WTC11 (cell line): ENCODE measurements around the gene NFIA. TPM values are rescaled to one million over a fixed set of nuclear protein-coding genes. Genes with fewer than 3 reads are reported as not detected.
A peak's percentile ranks its signal among the peaks of the same experiment; 100 is the strongest.

ENCODE experiments used
- ATAC-seq: fragments of 200-7000 bp; cut with Tn5 transposase; 2 replicates; pipeline ENCODE4 v1.10.0; 2021; ENCODE audit warnings: mild to moderate bottlenecking, moderate library complexity
- CTCF ChIA-PET: fragments of 300-600 bp; sonication (Branson Sonifier 250); formaldehyde crosslinking; loops from one replicate; lab custom pipeline; 2021; ENCODE audit warnings: antibody characterized with exemption; lab: Charles Lee
- POLR2A ChIA-PET: fragments of 350-600 bp; sonication (Branson Sonifier 250); formaldehyde crosslinking; loops from one replicate; lab custom pipeline; 2021; ENCODE audit warnings: antibody characterized with exemption; lab: Charles Lee
- DNase-seq: peaks from one replicate; pipeline ENCODE4 v3.0.0; 2021; ENCODE audit warnings: low spot score
- H3K27ac Mint-ChIP-seq: 2 replicates; pipeline ENCODE4 v1.8.0; 2021; ENCODE audit warnings: mixed read lengths
- H3K27me3 Mint-ChIP-seq: 2 replicates; pipeline ENCODE4 v1.8.0; 2021; ENCODE audit warnings: low read depth, mild to moderate bottlenecking, moderate library complexity, mixed read lengths
- H3K36me3 Mint-ChIP-seq: 2 replicates; pipeline ENCODE4 v1.8.0; 2021; ENCODE audit warnings: mixed read lengths
- H3K4me1 Mint-ChIP-seq: 2 replicates; pipeline ENCODE4 v1.8.0; 2022; ENCODE audit warnings: mixed read lengths
- H3K4me3 Mint-ChIP-seq: 2 replicates; pipeline ENCODE4 v1.8.0; 2021; ENCODE audit warnings: mild to moderate bottlenecking, moderate library complexity, mixed read lengths
- H3K9me3 Mint-ChIP-seq: 2 replicates; pipeline ENCODE4 v1.8.0; 2021; ENCODE audit warnings: mixed read lengths
- CREB1 ChIP-seq: sonication (generic); formaldehyde crosslinking; IDR thresholded peaks from 2 replicates; pipeline ENCODE4 v1.8.0; 2023; ENCODE audit warnings: mild to moderate bottlenecking, missing genetic modification reagents
- ELF4 ChIP-seq: sonication (generic); formaldehyde crosslinking; IDR thresholded peaks from 2 replicates; pipeline ENCODE4 v1.8.1; 2022; ENCODE audit warnings: low read depth, mild to moderate bottlenecking, moderate library complexity, missing genetic modification reagents
- ETV6 ChIP-seq: sonication (generic); formaldehyde crosslinking; IDR thresholded peaks from 2 replicates; pipeline ENCODE4 v1.8.1; 2022; ENCODE audit warnings: mild to moderate bottlenecking, missing genetic modification reagents
- FOXP1 ChIP-seq: sonication (generic); formaldehyde crosslinking; IDR thresholded peaks from 2 replicates; pipeline ENCODE4 v1.8.0; 2022; ENCODE audit warnings: missing genetic modification reagents, mild to moderate bottlenecking, moderate library complexity, borderline replicate concordance
- GRHL2 ChIP-seq: fragments of 250-450 bp; sonication (Bioruptor Pico); IDR thresholded peaks from 2 replicates; pipeline ENCODE4 v1.8.0; 2022; ENCODE audit warnings: mild to moderate bottlenecking, moderate library complexity; ENCODE audit not compliant: insufficient replicate concordance, severe bottlenecking
- JAZF1 ChIP-seq: fragments of 250-450 bp; sonication (Bioruptor Pico); IDR thresholded peaks from 2 replicates; pipeline ENCODE4 v1.9.0; 2021; ENCODE audit warnings: moderate library complexity, mild to moderate bottlenecking, inconsistent platforms
- JUN ChIP-seq: sonication (generic); formaldehyde crosslinking; IDR thresholded peaks from 2 replicates; pipeline ENCODE4 v1.8.0; 2023; ENCODE audit warnings: mild to moderate bottlenecking, missing genetic modification reagents
- NFATC4 ChIP-seq: fragments of 250-450 bp; sonication (Bioruptor Pico); IDR thresholded peaks from 2 replicates; pipeline ENCODE4 v1.9.0; 2021; ENCODE audit warnings: mild to moderate bottlenecking
- PRRX2 ChIP-seq: fragments of 250-450 bp; sonication (Bioruptor Pico); IDR thresholded peaks from 2 replicates; pipeline ENCODE4 v1.8.0; 2021; ENCODE audit warnings: mild to moderate bottlenecking
- SP1 ChIP-seq: sonication (generic); formaldehyde crosslinking; conservative IDR thresholded peaks from 2 replicates; pipeline ENCODE4 v1.8.1; 2022; ENCODE audit warnings: missing genetic modification reagents
- ZNF232 ChIP-seq: sonication (generic); formaldehyde crosslinking; IDR thresholded peaks from 2 replicates; pipeline ENCODE4 v1.8.0; 2022; ENCODE audit warnings: mild to moderate bottlenecking, missing genetic modification reagents
- ZNF263 ChIP-seq: sonication (generic); formaldehyde crosslinking; IDR thresholded peaks from 2 replicates; pipeline ENCODE4 v1.8.1; 2022; ENCODE audit warnings: low read depth, mild to moderate bottlenecking, moderate library complexity, missing genetic modification reagents
- ZNF416 ChIP-seq: fragments of 250-450 bp; sonication (Bioruptor Pico); IDR thresholded peaks from 2 replicates; pipeline ENCODE4 v1.9.0; 2021; ENCODE audit warnings: mild to moderate bottlenecking, inconsistent platforms
- ZNF423 ChIP-seq: fragments of 250-450 bp; sonication (Bioruptor Pico); IDR thresholded peaks from 2 replicates; pipeline ENCODE4 v2.1.2; 2022; ENCODE audit warnings: mild to moderate bottlenecking, moderate library complexity
- total RNA-seq: library from RNA; stranded (reverse); gene quantifications from 3 replicates; pipeline ENCODE4 v1.2.3, GENCODE V29; 2021
- TF ChIP-seq, protein P1 (sequence below): fragments of 200-600 bp; IDR thresholded peaks from 2 replicates; pipeline ENCODE4 v1.8.0; 2022; ENCODE audit warnings: antibody characterized with exemption
- TF ChIP-seq, protein P2 (sequence below): sonication (generic); formaldehyde crosslinking; IDR thresholded peaks from 2 replicates; pipeline ENCODE4 v1.8.1; 2023; ENCODE audit warnings: mild to moderate bottlenecking, missing genetic modification reagents, borderline replicate concordance
- TF ChIP-seq, protein P3 (sequence below): sonication (generic); formaldehyde crosslinking; conservative IDR thresholded peaks from 2 replicates; pipeline ENCODE4 v1.8.1; 2022; ENCODE audit warnings: mild to moderate bottlenecking, missing genetic modification reagents
- TF ChIP-seq, protein P4 (sequence below): sonication (generic); formaldehyde crosslinking; IDR thresholded peaks from 2 replicates; pipeline ENCODE4 v1.8.1; 2022; ENCODE audit warnings: mild to moderate bottlenecking, missing genetic modification reagents, moderate library complexity, borderline replicate concordance
- TF ChIP-seq, protein P5 (sequence below): fragments of 250-450 bp; sonication (Bioruptor Pico); IDR thresholded peaks from 2 replicates; pipeline ENCODE4 v2.1.2; 2022; ENCODE audit warnings: mild to moderate bottlenecking, moderate library complexity
- TF ChIP-seq, protein P6 (sequence below): sonication (generic); formaldehyde crosslinking; IDR thresholded peaks from 2 replicates; pipeline ENCODE4 v1.8.1; 2022; ENCODE audit warnings: missing genetic modification reagents, borderline replicate concordance

The NFIA gene
- total RNA-seq, 1 experiment from 2014 or later: 16.7 TPM

DNA sequence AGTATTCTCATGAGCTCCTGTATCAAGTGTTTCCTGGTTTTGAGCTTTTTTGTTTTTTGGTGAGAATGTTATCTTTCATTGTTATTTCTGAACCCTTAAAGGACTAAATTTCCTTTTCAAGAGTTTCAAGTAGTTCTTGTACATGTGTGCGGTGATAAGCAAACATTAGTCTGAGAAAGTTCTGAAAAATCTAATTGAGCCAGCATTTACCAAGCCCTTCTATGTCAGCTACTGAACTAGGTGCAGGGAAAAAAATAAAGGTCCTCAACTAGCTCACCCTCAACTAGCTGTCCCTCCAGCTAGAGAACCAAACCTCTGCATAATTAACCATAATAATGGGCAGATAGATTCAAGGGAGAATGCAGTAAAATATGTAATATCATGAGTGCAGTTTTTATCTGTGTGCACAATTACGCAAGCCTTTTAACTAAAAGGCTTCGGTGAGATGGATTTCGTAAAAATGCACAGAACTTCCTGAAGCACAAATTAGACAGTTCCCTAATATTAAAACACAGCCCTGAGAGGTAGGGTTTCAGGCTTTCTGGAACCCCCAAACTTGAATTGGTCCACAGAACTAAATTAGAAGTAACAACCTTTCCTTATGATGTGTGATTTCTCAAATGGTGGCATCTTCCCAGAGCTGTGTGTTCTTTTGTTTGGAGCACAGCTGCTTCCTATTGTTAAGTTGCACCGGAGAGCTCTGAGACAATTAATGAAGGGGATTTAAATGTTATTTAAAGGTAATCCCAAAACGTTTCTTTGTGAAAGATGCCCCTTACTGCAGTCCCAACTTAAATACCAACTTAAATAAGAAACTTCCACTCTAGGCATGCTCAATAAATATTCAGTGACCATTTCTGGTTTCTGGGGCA lies 165.8 kb downstream of the NFIA start:
- peaks cover 54% of the 10 kb centered on the region for H3K4me1 Mint-ChIP-seq
- peaks cover 15% of the 10 kb centered on the region for H3K9me3 Mint-ChIP-seq
- peak overlapping the region; percentile 82 for H3K27ac Mint-ChIP-seq
- no peaks in the 10 kb centered on the region for H3K27me3 Mint-ChIP-seq
- ChIA-PET CTCF (interaction anchor here (0.6 to 1.3 kb wide), 4 partner anchors 12 to 200 kb away, joined by 3 to 4 read pairs (median 4); no protein-coding TSS in a partner anchor), POLR2A (interaction anchor here (0.9 kb wide), 1 partner anchor 21 kb away, joined by 3 read pairs; no protein-coding TSS in a partner anchor)
- H3K4me3 Mint-ChIP-seq: peak overlapping the region; percentile 21; the same call in 1 of the 2 replicates
- H3K36me3 Mint-ChIP-seq: peaks cover 15% of the 10 kb centered on the region
- TF ChIP-seq JUN (CRISPR knock-in tag) (no peak), ZNF423 (CRISPR knock-in tag) (no peak), ZNF263 (no peak), ELF4 (CRISPR knock-in tag) (no peak), NFATC4 (CRISPR knock-in tag) (no peak)
- TF ChIP-seq, protein P1, sequence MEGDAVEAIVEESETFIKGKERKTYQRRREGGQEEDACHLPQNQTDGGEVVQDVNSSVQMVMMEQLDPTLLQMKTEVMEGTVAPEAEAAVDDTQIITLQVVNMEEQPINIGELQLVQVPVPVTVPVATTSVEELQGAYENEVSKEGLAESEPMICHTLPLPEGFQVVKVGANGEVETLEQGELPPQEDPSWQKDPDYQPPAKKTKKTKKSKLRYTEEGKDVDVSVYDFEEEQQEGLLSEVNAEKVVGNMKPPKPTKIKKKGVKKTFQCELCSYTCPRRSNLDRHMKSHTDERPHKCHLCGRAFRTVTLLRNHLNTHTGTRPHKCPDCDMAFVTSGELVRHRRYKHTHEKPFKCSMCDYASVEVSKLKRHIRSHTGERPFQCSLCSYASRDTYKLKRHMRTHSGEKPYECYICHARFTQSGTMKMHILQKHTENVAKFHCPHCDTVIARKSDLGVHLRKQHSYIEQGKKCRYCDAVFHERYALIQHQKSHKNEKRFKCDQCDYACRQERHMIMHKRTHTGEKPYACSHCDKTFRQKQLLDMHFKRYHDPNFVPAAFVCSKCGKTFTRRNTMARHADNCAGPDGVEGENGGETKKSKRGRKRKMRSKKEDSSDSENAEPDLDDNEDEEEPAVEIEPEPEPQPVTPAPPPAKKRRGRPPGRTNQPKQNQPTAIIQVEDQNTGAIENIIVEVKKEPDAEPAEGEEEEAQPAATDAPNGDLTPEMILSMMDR: no peak
- no peak for DNase-seq
- peak; percentile 67 for ATAC-seq

DNA sequence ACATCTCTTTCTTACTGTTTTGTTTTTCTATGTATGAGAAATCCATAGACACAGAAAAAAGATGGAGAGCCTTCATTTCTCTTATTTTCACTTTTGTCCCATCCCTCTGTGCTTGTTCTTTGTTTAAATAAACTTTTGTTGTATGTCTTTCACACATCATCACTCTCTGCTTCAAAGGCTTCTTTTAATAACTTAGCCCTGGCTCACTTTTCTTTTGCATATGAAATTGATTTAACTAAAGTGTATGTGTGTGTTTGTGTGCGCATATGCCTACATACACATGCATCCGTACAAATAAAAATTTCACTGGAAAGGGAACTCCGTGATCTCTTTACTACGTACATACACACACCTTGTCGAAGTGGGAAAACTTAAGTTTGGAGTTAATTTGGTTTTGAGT lies 168.6 kb downstream of the NFIA start:
- H3K27me3 Mint-ChIP-seq: no peaks in the 10 kb centered on the region
- no peak overlapping the region for H3K4me3 Mint-ChIP-seq
- ATAC-seq: no peak
- peaks cover 11% of the 10 kb centered on the region for H3K36me3 Mint-ChIP-seq
- POLR2A ChIA-PET: no interaction called here
- TF ChIP-seq ZNF232 (CRISPR knock-in tag) (no peak), PRRX2 (CRISPR knock-in tag) (no peak), ZNF263 (no peak), NFATC4 (CRISPR knock-in tag) (no peak), GRHL2 (CRISPR knock-in tag) (no peak), ETV6 (CRISPR knock-in tag) (no peak), FOXP1 (CRISPR knock-in tag) (no peak), ZNF416 (CRISPR knock-in tag) (no peak), SP1 (CRISPR knock-in tag) (no peak), JAZF1 (CRISPR knock-in tag) (no peak), CREB1 (no peak)
- TF ChIP-seq, protein P2, sequence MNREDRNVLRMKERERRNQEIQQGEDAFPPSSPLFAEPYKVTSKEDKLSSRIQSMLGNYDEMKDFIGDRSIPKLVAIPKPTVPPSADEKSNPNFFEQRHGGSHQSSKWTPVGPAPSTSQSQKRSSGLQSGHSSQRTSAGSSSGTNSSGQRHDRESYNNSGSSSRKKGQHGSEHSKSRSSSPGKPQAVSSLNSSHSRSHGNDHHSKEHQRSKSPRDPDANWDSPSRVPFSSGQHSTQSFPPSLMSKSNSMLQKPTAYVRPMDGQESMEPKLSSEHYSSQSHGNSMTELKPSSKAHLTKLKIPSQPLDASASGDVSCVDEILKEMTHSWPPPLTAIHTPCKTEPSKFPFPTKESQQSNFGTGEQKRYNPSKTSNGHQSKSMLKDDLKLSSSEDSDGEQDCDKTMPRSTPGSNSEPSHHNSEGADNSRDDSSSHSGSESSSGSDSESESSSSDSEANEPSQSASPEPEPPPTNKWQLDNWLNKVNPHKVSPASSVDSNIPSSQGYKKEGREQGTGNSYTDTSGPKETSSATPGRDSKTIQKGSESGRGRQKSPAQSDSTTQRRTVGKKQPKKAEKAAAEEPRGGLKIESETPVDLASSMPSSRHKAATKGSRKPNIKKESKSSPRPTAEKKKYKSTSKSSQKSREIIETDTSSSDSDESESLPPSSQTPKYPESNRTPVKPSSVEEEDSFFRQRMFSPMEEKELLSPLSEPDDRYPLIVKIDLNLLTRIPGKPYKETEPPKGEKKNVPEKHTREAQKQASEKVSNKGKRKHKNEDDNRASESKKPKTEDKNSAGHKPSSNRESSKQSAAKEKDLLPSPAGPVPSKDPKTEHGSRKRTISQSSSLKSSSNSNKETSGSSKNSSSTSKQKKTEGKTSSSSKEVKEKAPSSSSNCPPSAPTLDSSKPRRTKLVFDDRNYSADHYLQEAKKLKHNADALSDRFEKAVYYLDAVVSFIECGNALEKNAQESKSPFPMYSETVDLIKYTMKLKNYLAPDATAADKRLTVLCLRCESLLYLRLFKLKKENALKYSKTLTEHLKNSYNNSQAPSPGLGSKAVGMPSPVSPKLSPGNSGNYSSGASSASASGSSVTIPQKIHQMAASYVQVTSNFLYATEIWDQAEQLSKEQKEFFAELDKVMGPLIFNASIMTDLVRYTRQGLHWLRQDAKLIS (CRISPR knock-in tag): no peak
- TF ChIP-seq, protein P3, sequence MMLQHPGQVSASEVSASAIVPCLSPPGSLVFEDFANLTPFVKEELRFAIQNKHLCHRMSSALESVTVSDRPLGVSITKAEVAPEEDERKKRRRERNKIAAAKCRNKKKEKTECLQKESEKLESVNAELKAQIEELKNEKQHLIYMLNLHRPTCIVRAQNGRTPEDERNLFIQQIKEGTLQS (CRISPR knock-in tag): no peak
- TF ChIP-seq, protein P4, sequence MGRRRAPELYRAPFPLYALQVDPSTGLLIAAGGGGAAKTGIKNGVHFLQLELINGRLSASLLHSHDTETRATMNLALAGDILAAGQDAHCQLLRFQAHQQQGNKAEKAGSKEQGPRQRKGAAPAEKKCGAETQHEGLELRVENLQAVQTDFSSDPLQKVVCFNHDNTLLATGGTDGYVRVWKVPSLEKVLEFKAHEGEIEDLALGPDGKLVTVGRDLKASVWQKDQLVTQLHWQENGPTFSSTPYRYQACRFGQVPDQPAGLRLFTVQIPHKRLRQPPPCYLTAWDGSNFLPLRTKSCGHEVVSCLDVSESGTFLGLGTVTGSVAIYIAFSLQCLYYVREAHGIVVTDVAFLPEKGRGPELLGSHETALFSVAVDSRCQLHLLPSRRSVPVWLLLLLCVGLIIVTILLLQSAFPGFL: no peak
- TF ChIP-seq, protein P5, sequence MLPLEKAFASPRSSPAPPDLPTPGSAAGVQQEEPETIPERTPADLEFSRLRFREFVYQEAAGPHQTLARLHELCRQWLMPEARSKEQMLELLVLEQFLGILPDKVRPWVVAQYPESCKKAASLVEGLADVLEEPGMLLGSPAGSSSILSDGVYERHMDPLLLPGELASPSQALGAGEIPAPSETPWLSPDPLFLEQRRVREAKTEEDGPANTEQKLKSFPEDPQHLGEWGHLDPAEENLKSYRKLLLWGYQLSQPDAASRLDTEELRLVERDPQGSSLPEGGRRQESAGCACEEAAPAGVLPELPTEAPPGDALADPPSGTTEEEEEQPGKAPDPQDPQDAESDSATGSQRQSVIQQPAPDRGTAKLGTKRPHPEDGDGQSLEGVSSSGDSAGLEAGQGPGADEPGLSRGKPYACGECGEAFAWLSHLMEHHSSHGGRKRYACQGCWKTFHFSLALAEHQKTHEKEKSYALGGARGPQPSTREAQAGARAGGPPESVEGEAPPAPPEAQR: no peak
- TF ChIP-seq, protein P6, sequence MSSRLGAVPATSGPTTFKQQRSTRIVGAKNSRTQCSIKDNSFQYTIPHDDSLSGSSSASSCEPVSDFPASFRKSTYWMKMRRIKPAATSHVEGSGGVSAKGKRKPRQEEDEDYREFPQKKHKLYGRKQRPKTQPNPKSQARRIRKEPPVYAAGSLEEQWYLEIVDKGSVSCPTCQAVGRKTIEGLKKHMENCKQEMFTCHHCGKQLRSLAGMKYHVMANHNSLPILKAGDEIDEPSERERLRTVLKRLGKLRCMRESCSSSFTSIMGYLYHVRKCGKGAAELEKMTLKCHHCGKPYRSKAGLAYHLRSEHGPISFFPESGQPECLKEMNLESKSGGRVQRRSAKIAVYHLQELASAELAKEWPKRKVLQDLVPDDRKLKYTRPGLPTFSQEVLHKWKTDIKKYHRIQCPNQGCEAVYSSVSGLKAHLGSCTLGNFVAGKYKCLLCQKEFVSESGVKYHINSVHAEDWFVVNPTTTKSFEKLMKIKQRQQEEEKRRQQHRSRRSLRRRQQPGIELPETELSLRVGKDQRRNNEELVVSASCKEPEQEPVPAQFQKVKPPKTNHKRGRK (CRISPR knock-in tag): no peak
- peaks cover 11% of the 10 kb centered on the region for H3K9me3 Mint-ChIP-seq
- no peak for DNase-seq
- CTCF ChIA-PET: interaction anchor here (1.3 kb wide), 1 partner anchor 19 kb away, joined by 3 read pairs; no protein-coding TSS in a partner anchor
- H3K27ac Mint-ChIP-seq: peak overlapping the region; percentile 47; the same call in 1 of the 2 replicates
- peaks cover 69% of the 10 kb centered on the region for H3K4me1 Mint-ChIP-seq
